Measurements from ENCODE around the gene GATA5.

GRCh38 chr20:62498874-62499273 is 23.1 kb upstream of the GATA5 start:
- TF ChIP-seq SIN3A (IDR thresholded peaks at IDR 0.05; ENCODE audit: borderline replicate concordance, insufficient read depth, low read length), result no peak
- TF ChIP-seq TAF1 (IDR thresholded peaks at IDR 0.05; ENCODE audit: borderline replicate concordance, insufficient read depth, low read length), result no peak
- TF ChIP-seq REST (IDR thresholded peaks at IDR 0.05; ENCODE audit: insufficient read depth in 1 of 2, low read depth in 2 of 2, low read length in 2 of 2), result no peak
- TF ChIP-seq POLR2AphosphoS5 (IDR thresholded peaks at IDR 0.05; ENCODE audit: low read depth, low read length), result no peak
